Cerebellar cortex (tissue), 1 donor: Measurements from ENCODE around the gene IGF2BP2.
"Not testable (repeated sequence)": the region's sequence is repeated elsewhere in the genome, so short reads cannot be mapped to it uniquely, and the experiment has no call there.

Experiments
- DNase-seq: peaks from one replicate; pipeline ENCODE4 v3.0.0-alpha.2; 2015; ENCODE audit warnings: low spot score

Gene IGF2BP2

DNA sequence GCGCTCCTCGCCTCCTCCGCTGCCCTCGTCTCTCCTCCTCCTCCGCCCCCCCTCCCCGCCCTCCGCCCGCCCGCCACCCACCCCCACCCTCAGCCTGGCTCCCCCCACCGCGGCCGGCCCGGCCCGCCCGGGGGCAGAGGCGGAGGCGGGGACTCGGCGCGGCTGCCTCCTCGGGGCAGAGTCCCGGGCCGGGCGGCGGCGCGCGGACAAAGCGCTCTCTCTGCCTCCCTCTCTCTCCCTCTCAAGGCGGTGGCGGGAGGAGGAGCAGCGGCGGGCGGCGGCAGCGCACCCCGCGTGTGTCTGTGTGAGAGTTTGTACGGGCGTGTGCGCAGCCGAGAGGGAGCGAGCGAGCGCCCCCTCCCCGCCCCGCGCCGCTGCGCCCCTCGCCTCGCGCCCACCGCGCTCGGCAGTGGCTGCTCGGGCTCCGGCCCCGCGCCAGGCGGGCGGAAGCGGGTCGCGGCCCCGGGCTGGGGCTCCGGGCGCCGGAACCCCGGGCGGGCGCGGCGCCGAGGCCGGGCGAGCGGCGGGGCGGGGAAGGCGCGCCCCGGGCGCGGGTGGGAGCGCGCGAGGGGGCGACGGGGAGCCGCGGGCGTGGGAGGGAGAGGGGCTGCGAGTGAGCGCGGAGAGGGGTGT is at the start of gene IGF2BP2:
Gene IGF2BP2 (minus strand): TSS at position 37 of the 633 bp plus-strand sequence. CDS start 82 bp downstream, outside the sequence.
- DNase-seq: peak; percentile 66

DNA sequence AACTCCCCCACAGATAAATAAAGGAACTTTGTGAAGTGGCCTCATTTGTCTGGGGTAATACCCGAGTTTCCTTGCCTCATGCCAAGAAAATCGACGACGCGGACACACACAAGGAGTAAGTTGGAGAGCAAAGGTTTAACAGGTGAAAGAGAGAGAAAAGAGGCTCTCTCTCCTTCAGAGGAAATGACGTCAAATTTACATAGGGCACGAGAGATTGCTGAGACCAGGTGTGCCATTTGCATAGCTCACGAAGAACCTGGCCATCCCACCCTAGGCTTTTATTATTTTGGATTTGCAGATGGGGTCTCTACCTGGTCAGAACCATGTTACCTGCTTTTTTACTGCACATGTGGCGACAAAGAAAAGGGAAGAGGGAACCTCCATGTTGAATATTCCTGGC is 49.3 kb upstream of the IGF2BP2 start:
- DNase-seq: no peak

DNA sequence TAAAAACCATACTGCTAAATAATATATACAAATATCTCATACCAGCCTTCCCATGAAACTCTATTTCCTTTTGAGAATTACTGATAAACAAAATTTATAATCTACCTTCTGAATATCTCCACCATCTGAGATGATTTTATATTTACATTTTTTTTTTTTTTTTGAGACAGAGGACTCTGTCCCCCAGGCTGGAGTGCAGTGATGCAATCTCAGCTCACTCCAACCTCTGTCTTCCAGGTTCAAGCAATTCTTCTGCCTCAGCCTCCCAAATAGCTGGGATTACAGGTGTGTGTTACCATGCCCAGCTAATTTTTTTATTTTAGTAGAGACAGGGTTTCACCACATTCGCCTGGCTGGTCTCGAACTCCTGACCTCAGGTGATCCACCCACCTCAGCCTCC is 42.8 kb upstream of the IGF2BP2 start:
- DNase-seq: no peak

DNA sequence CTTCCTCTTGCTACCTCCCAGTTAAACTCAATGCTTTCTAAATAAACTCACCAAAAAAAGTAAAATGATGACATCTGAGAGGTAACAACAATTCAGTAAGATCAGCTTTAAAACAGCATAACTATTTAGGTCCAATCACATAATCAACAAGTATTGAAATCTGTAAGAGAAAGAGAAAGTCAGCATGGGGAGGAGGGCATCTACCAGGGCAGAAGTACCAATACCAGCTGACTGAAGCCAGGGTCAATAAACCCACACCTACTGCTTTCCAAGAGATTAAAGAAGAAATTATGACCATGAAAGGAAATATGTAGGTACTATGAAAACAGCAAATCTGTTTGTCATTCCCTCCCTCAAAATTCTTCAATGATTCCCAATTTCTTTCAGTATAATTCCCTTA is 42.2 kb upstream of the IGF2BP2 start:
- DNase-seq: no peak

DNA sequence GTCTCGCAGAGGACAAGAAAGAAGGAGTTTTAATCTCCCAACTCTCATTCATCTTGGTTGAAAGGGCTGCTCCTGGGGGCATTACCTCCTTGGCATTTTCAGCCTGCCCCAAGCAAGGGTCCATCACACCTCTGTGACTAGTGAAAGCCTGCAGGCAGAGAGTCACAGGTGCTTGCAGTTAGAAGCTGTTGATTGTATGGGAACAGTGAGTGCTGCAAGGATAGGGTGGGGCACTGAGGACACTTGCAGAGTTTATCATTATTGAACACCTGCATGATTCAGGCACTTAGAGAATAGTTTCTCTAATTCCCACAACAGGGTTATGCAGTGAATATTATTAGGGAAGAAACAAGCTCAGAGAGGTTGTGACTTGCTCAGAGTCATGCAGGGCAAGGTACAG is 41.7 kb upstream of the IGF2BP2 start:
- no peak for DNase-seq

DNA sequence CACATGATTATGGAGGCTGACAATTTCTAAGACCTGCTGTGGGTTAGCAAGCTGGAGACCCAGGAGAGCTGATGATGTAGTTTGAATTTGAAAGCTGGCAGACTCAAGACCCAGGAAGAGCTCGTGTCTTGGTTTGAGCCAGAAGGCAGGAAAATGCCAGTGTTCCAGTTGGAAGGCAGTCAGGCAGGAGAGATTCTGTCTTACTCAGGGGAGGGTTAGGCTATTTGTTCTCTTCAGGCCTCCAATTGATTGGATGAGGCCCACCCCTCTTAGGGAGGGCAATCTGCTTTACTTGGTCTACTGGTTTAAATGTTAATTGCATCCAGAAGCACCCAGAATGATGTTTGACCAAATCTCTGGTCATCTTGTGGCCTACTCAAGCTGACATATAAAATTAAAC is 40.4 kb upstream of the IGF2BP2 start:
- peak; percentile 23 for DNase-seq

DNA sequence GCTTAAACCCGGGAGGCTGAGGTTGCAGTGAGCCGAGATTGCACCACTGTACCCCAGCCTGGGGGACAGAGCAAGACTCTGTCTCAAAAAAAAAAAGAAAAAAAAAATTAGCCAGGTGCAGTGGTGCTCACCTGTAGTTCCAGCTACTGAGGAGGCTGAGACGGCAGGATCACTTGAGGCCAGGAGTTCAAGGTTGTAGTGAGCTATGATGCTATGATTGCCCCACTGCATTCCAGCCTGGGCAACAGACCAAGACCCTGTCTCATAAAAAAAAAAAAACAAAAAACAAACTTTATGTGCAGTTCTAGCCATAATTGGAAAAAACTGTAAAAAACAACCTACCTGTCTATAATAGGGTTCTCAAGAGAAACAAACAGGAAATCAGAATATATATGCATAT is 39.9 kb upstream of the IGF2BP2 start:
- no peak for DNase-seq

DNA sequence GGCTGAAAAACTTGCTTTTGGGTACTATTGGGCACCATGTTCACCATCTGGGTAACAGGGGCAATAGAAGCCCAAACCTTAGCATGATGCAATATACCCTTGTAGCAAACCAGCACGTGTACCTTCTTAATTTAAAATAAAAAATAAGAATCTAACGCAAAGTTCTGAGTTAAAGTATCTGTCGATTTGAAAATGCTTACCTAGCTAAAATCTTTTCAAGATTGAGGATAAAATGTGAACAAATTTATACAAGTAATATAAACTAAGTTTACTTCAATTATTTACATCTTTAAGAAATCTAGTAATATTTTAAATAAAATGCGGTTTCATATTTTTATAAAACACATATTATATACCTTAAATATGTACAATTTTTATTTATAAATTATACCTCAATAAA is 38.1 kb upstream of the IGF2BP2 start:
- no peak for DNase-seq

DNA sequence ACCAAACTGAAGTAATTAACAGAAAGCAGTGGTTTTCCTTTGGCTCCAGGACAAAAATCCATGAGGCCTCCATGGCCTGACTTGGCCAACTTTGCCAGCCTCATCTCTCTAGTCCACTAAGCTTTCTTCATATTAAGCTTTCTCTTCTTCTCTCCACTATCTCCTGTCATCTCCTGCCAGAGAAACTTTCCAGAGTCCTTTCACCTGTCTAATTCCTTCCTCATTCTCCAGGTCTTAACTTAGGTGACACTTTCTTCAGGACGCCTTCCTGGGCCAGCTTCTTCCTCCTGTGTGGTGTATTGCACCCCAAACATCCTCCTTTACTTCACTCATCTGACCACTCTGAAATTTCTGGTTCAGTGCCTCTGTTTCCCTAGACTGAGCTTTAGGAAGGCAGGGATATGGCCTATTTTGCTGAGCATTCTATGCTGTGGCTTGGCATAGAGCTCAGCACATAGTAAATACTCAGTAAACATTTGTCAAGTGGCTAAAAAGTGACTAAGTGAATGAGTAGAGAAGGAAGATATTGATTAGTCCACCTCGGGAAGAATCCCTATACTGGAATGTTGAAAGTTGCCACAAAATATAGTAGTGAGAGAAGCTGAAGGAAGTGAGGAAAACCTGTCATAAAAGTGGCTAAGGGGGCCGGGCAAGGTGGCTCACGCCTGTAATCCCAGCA is 34.6 kb upstream of the IGF2BP2 start:
- no peak for DNase-seq

DNA sequence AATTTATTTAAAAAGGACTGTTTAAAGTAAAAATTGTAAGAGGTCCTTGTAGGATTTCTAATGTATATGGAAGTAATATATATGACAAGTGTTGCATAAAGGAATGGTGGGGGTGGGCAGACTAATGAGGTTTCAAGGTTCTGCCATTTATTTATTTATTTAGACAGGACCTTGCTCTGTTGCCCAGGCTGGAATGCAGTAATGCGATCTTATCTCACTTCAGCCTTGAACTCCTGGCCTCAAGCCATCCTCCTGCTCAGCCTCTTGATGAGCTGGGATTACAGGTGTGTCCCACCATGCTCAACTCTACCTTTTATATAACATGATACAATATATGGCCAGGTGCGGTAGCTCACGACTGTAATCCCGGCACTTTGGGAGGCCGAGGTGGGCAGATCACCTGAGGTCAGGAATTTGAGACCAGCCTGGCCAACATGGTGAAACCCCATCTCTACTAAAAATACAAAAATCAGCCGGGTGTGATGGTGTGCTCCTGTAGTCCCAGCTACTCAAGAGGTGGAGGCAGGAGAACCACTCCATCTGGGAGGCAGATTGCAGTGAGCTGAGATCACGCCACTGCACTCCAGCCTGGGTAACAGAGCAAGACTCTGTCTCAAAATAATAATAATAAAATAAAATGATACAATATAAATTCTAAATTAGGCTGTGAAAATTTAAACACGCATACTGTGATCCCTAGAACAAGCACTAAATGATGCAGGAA is 33.8 kb upstream of the IGF2BP2 start:
- DNase-seq: no peak

DNA sequence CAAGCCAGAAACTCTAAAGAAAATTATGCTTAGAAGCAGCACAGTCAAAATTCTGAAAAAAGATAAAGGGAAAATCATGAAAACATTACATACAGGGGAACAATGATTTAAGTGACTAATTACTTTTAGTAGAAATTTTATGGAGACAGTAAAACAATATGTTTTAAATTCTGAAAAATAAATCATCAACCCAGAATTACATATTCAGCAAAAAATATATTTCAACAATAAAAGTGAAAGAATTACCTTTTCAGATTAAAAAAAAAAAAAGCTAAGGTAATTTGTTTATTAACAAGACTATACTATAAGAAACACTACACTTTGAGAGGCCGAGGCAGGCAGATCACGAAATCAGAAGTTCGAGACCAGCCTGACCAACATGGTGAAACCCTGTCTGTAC is 32.4 kb upstream of the IGF2BP2 start:
- no peak for DNase-seq

DNA sequence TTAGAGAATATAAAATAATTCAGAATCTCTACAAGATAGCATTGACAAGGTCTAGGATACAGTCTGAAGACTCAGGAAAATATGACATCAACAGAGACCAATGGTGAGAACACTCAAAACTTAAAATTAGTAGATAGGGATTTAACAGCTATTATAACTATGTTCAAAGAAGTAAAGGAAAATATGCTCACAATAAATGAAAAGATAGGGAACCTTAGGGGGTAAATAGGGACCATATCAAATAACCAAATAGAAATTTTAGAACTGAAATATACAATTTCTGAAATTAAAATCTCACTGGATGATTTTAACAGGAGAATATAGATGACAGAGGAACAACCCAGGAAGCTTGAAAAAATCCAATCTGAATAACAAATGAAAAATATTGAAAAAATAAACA is 31.8 kb upstream of the IGF2BP2 start:
- no peak for DNase-seq

DNA sequence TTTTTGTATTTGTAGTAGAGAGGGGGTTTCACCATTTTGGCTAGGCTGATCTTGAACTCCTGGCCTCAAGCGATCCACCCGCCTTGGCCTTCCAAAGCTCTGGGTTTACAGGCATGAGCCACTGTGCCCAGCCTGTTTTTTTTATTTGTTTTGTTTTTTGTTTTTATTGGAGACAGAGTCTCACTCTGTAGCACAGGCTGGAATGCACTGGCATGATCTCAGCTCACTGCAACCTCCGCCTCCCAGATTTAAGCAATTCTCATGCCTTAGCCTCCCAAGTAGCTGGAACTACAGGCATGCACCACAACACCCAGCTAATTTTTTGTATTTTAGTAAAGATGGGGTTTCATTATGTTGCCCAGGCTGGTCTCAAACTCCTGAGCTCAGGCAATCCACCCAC is 28.9 kb upstream of the IGF2BP2 start:
- DNase-seq: not testable (repeated sequence)

DNA sequence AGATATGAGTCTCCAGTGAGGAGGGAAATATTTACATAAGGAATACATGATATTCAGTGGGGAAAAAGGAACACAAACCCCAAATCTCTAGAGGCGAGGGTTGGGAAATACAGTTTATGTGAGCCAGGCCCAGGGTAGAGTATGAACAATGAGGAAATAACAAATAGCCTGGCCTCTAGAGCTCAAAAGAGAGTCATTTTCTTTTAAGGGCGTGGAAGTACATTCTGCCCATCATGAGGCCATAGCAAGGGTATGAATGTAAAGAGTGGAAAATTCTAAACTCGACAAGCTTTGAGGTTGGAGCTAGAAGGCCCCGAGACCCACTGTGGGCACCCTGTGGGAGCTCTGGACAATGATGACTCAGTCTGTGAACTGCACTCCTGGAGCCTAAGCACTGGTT is 27.8 kb upstream of the IGF2BP2 start:
- no peak for DNase-seq

DNA sequence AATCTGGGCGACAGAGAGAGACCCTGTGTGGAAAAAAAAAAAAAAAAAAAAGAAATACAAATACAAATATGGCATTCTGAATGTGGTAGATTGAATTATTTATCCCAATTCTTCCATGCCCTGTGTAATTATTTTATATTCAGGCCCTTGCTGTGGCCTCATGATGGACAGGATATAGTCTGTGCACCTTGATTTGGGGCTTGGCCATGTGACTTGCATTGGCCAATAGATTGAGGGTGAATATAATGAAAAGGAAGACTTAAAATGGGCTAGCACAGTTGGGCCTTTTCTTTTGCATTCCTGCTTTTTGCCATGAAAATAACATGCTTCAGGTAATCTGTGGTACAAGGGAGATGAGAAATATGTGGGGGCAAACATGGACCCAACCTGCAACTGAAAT is 27.1 kb upstream of the IGF2BP2 start:
- no peak for DNase-seq

DNA sequence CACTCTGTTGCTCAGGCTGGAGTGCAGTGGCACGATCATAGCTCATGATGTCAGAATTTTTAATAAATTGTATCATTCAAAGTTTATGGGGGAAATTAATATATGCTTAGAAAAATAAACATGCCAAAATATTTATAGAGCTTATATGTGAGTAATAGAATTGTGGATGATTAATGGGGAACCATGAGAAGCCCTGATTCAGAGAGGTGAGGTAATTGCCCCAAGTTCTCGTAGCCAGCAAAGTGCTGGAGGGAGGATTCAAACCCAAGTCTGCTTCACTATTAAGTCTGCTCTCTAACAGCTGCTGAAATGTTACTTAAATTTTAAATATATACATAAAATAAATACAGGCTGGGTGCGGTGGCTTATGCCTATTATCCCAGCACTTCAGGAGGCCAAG is 26.2 kb upstream of the IGF2BP2 start:
- no peak for DNase-seq

DNA sequence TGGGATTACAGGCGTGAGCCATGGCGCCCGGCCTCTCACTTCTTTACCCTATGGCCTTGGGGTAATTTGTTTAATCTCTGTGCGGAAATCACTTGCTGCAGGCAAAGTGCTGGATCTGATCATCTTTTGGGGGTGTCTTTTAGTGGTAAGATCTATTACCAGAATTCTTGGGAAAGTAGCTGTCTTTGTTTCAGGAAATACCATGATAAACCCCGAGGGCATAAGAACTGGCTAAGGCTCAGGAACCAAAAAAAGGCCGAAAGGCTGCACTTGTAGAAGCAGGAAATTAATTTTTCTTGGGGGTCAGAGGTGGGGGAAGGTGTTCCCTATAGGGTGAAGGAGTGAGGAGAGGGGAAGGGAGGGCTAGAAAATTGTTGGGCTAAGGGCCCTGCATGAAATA is 22.7 kb upstream of the IGF2BP2 start:
- no peak for DNase-seq

DNA sequence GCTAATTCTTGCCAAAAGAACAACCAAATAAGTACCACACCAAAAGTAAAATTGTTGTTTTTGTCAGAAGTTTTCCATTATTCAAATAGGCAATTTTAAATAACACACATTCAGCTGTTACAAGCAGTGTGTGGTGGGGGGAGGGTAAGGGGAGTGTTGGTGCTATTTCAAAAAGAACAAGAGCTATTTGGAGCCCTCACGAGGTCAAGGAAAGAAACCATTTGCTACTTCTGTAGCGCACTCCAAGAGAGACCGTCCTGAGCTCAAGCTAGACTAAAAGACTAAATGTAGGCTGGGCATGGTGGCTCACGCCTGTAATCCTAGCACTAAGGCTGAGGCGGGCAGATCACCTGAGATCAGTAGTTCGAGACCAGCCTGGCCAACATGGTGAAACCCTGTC is 21.2 kb upstream of the IGF2BP2 start:
- DNase-seq: peak; percentile 24

DNA sequence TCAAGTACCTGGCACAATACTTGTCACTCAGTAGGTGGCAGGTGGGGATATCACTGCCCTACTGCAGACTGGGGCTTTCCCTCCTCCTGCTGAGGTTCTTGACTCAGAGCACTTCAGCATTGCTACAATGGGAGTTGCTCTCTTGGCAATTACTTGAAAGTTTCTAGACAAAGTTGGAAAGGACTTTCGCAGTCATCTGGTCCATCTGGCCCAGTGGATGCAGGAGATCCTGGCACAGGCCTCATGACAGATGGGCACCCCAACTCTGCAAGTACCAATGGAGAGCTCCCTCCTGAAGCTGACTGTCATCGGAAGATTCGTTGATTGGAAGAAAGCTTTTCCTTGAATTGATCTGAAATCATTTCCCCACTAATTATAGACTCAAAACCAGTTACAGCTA is 19.2 kb upstream of the IGF2BP2 start:
- DNase-seq: no peak

DNA sequence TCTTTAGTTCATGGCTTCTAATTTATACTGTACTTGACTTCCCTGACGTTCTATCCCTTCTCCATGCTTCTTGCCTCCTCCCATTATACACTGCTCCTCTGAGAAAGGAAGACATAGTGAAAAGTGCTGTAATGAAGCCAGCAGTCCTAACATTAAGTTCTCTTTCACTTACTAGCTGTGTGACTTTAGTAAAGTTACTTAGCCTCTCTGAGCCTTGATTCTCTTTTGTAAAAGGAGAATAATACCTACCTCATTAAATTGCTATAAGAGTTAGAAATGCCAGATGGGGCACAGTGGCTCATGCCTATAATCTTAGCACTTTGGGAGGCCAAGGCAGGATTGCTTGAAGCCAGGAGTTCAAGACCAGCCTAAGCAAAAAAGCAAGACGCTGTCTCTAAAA is 18.8 kb upstream of the IGF2BP2 start:
- DNase-seq: no peak

DNA sequence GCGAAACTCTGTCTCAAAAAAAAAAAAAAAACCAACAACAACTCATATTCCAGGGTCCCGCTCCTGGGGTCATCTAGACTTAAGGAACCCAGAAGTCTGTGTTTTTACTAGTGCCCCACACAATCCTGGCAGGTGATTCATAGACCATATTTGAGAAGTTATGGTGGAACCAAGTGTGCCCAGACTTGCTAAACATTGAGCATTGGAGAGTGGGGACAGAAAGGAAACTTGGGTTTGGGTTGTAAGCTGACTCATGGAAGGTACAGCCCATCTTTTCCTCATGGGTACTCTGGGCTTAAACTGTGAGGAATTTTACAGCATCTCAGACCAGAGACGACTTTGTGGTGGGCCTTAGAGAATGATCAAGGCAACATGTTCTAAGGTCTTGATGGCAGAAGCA is 18.3 kb upstream of the IGF2BP2 start:
- no peak for DNase-seq

DNA sequence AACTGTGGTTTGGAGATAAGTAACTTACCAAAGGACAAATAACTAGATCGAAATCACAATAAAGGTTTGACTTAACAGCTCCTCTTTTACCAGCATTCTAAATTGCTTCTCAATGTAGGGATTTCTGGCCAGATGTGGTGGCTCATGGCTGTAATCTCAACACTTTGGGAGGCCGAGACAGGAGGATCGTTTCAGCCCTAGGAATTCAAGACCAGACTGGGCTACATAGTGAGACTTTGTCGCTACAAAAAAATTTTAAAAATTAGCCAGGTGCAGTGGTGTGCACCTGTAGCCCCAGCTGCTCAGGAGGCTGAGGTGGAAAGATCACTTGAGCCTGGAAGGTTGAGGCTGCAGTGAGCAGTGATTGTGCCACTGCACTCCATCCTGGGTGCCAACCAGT is 17.4 kb upstream of the IGF2BP2 start:
- no peak for DNase-seq

DNA sequence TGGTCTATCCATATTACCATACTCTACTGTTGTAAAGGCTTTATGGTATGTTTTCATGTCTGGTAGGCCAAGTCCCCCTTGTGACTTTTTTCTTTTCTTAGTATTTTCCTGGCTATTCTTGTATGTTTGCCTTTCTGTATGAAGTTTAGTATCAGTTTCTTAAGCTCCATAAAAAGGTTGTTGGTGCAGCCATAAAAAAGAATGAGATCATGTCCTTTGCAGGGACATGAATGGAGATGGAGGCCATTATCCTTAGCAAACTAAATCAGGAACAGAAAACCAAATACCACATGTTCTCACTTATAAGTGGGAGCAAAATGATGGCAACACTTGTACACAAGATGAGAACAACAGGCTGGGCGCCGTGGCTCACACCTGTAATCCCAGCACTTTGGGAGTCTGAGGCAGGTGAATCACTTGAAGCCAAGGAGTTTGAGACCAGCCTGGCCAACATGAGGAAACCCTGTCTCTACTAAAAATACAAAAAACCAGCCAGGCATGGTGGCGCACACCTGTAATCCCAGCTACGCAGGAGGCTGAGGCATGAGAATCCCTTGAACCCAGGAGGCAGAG is 13.7 kb upstream of the IGF2BP2 start:
- DNase-seq: not testable (repeated sequence)
